GM19238 (cell line): ENCODE data around the gene EFHD1.
"Not testable (repeated sequence)": the region's sequence is repeated elsewhere in the genome, so short reads cannot be mapped to it uniquely, and the experiment has no call there.

Experiments used
- DNase-seq: peaks from one replicate; pipeline ENCODE4 v3.0.0; 2011; ENCODE audit warnings: low spot score; ENCODE audit not compliant: insufficient read length

EFHD1 gene

DNA sequence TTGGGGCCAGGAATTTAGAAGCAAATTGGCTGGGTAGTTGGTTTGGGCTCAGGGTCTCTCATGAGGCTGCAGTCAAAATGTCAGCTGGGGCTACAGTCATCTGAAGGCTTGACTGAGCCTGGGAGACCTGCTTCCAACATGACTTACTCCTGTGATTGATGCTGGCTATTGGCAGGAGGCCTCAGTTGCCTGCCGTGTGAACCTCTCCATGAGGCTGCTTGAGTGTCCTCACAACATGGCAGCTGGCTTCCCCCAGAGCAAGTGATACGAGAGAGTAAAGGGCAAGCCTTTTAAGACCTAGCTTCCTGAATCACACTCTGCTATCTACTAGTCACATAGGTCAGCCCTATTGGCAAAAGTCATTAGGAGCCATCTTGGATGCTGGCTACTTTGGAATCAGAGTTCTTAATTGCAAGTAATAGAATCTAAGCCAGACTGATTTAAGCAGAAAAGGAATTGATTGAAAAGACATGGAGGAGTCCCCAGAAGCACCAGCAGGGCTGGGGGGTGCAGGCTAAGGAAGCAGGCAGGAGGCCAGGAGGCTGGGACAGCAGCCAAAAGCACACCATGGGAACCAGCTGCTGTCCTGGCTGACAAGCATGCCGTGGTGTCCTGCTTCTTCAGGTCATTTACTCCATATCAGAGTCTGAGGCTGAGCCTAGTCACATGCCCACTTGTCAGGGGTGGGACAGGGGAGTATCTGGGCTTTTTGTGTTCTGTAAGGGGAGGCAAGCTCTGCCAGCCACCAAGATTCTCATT is 55.9 kb downstream of the EFHD1 start:
- DNase-seq, result no peak

GRCh38 chr2:232691117-232691516 is 57.7 kb downstream of the EFHD1 start:
- DNase-seq, result not testable (repeated sequence)

DNA sequence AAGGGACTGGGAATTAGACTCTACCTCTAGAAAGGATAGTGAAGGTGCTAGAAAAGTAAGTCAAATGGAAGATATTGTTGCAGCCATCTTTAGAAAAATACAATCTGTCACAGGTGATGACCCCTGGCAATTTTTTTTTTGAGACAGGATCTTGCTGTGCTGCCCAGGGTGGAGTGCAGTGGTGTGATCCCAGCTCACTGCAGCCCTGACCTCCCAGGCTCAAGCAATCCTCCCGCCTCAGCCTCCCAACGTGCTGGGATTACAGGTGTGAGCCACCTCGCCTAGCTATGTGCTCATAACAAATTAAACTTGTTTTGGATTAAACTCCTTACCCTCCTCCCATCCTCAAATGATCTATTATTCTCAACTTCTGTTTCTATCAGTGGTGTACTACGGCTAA is 59.9 kb downstream of the EFHD1 start:
- no peak for DNase-seq

GRCh38 chr2:232696609-232697058 is 63.2 kb downstream of the EFHD1 start:
- no peak for DNase-seq

DNA sequence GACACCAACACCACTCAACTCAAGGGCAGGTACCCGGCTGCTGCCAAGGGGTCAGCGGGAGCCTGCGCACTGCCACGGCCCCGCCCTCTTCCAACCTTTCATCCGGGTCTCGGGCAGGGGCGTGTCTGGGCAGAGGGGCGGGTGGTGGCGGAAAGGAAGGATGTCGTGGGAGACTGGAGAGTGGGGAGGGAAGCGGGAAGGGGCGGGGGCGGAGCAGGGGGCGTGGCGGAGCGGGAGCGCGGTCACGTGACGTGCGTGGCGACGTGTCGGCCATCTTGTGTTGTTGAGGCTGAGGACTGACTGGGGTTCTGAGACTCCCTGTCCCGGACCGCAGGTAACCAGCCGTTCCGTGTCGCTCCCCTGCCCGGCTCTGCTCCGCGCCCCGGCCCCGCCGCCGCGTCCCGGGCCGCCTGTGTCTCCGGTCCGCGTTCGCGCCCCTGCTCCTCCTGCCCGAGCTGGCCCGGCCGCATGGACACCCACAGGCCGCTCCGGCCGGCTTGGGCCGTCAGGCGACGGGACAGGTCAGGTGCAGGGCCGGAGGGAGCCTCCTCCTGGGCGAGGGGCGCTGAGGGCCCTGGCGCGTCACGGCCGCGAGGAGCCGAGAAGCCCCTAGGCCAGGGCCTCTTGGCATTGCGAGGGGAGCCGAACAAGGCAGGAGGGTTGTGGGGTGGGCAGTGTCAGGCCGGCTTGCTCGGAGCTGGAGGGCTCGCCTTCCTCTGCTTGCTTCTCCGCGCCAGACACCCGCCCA is 63.8 kb downstream of the EFHD1 start, which contains the start of gene GIGYF2:
Gene GIGYF2 (plus strand): TSS at position 273 of the 748 bp plus-strand sequence. CDS start 37,867 bp downstream, outside the sequence.
- peak; percentile 88 for DNase-seq

GRCh38 chr2:232697807-232698110 is 64.4 kb downstream of the EFHD1 start:
- peak; percentile 24 for DNase-seq

GRCh38 chr2:232698556-232699091 is 65.2 kb downstream of the EFHD1 start:
- no peak for DNase-seq

GRCh38 chr2:232699110-232699509 is 65.7 kb downstream of the EFHD1 start:
- DNase-seq, result no peak

- no peak for DNase-seq
Observed at GRCh38 chr2:232700154-232700553, 66.8 kb downstream of the EFHD1 start.

DNA sequence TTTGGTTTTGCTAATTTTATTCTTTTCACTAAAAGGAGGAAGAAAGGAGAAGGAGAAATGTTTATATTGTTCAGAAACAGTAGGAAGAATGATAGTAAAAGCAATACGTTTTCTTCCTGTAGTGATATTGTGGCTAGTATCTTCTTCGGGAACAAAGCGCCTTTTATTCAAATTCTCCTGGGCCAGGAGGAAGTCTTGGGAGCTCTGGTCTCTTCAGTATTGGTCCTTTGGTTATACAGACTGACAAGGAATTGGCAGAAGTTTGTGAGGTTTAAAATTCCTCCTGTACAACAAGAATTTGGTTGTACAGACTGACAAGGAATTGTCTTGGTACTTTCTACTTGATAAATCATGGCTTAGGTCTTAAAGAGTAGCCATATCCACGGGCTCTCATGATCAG is 73.7 kb downstream of the EFHD1 start:
- no peak for DNase-seq

DNA sequence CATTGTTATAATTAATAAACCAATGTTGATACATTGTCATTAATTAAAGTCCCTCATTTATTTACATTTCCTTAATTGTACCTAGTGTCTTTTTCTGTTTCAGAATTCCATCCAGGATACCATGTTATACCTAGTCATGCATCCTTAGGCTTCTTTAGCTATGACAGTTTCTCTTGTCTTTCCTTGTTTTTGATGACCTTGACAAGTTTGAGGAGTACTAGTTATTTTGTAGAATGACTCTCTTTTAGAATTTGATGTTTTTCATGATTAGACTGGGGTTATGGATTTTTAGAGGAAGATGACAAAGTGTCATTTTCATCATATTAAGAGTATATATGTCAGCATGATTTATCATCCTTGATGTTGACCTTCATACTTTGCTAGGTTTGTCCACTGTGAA is 80.1 kb downstream of the EFHD1 start:
- no peak for DNase-seq

GRCh38 chr2:232714969-232715368 is 81.6 kb downstream of the EFHD1 start:
- DNase-seq, result no peak

GRCh38 chr2:232720056-232720455 is 86.7 kb downstream of the EFHD1 start:
- not testable (repeated sequence) for DNase-seq

- DNase-seq, result no peak
Observed at GRCh38 chr2:232721261-232721660, 87.9 kb downstream of the EFHD1 start.

- DNase-seq, result no peak
Observed at GRCh38 chr2:232721882-232722281, 88.5 kb downstream of the EFHD1 start.

DNA sequence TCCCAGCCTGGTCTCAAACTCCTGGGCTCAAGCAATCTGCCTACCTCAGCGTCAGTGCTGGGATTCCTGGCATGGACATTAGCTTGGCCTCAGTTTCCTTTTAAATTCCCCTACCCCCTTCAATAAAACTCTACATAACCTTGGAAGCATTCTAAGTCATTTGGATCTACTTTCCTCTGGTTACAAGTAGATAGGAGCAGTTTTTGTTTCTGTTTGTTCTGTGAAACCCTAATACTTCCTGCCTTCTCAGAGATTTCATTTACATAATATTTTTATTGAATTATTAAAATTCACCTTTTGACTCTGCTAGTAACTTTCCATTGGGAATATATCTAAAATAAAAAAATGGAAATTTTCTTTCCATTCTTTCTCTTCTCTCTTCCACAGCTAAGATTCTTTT is 89.6 kb downstream of the EFHD1 start:
- DNase-seq, result no peak

- DNase-seq, result no peak
Observed at GRCh38 chr2:232728785-232729184, 95.4 kb downstream of the EFHD1 start.

GRCh38 chr2:232731470-232731869 is 98.1 kb downstream of the EFHD1 start:
- no peak for DNase-seq
